Ishikawa (cell line): Measurements from ENCODE around the gene CALU.

Source experiments
- CEBPB ChIP-seq: IDR thresholded peaks from 2 replicates; pipeline ENCODE4 v1.6.1; 2012
- CREB1 ChIP-seq: IDR thresholded peaks from 2 replicates; pipeline ENCODE4 v1.6.1; 2012; ENCODE audit warnings: low read depth
- EP300 ChIP-seq: IDR thresholded peaks from 2 replicates; pipeline ENCODE4 v1.6.1; 2012; ENCODE audit warnings: borderline replicate concordance
- FOXM1 ChIP-seq: IDR thresholded peaks from 2 replicates; pipeline ENCODE4 v1.6.1; 2012; ENCODE audit warnings: low read depth, borderline replicate concordance
- NFIC ChIP-seq: IDR thresholded peaks from 2 replicates; pipeline ENCODE4 v1.6.1; 2012
- RAD21 ChIP-seq: IDR thresholded peaks from 2 replicates; pipeline ENCODE4 v1.6.1; 2012; ENCODE audit warnings: low read depth
- TAF1 ChIP-seq: IDR thresholded peaks from 2 replicates; pipeline ENCODE4 v1.6.1; 2012; ENCODE audit warnings: low read depth, mild to moderate bottlenecking
- TCF12 ChIP-seq: IDR thresholded peaks from 2 replicates; pipeline ENCODE4 v1.6.1; 2012; ENCODE audit warnings: low read depth
- TEAD4 ChIP-seq: IDR thresholded peaks from 2 replicates; pipeline ENCODE4 v1.6.1; 2012
- ZBTB7A ChIP-seq: IDR thresholded peaks from 2 replicates; pipeline ENCODE4 v1.6.1; 2012; ENCODE audit warnings: low read depth
- TF ChIP-seq, protein P1 (sequence below): IDR thresholded peaks from 2 replicates; pipeline ENCODE4 v1.6.1; 2012; ENCODE audit warnings: low read depth, mild to moderate bottlenecking
- TF ChIP-seq, protein P2 (sequence below): IDR thresholded peaks from 2 replicates; pipeline ENCODE4 v1.6.1; 2012

DNA sequence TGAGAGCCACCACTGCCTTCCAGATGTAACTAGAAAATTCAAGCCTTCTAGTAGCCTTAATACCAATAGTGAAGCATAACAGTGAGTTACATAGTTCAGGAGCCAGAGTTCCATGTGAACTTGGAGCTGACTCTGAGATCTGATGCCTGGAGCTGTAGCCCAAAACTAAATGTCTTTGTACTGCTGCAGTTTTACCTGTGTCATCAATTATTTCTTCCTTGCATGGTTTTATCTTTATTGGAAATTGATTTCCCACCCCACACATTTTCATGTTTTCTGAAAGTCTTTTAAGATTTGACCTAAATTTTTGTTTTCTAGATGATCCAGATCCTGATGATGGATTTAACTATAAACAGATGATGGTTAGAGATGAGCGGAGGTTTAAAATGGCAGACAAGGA lies 19.4 kb downstream of the CALU start:
- TF ChIP-seq, protein P1, sequence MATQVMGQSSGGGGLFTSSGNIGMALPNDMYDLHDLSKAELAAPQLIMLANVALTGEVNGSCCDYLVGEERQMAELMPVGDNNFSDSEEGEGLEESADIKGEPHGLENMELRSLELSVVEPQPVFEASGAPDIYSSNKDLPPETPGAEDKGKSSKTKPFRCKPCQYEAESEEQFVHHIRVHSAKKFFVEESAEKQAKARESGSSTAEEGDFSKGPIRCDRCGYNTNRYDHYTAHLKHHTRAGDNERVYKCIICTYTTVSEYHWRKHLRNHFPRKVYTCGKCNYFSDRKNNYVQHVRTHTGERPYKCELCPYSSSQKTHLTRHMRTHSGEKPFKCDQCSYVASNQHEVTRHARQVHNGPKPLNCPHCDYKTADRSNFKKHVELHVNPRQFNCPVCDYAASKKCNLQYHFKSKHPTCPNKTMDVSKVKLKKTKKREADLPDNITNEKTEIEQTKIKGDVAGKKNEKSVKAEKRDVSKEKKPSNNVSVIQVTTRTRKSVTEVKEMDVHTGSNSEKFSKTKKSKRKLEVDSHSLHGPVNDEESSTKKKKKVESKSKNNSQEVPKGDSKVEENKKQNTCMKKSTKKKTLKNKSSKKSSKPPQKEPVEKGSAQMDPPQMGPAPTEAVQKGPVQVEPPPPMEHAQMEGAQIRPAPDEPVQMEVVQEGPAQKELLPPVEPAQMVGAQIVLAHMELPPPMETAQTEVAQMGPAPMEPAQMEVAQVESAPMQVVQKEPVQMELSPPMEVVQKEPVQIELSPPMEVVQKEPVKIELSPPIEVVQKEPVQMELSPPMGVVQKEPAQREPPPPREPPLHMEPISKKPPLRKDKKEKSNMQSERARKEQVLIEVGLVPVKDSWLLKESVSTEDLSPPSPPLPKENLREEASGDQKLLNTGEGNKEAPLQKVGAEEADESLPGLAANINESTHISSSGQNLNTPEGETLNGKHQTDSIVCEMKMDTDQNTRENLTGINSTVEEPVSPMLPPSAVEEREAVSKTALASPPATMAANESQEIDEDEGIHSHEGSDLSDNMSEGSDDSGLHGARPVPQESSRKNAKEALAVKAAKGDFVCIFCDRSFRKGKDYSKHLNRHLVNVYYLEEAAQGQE, result no peak
- TF ChIP-seq FOXM1 (no peak), EP300 (no peak), RAD21 (no peak), TAF1 (no peak), NFIC (no peak), TCF12 (no peak), ZBTB7A (no peak), CEBPB (no peak), TEAD4 (no peak), CREB1 (no peak)
- TF ChIP-seq, protein P2, sequence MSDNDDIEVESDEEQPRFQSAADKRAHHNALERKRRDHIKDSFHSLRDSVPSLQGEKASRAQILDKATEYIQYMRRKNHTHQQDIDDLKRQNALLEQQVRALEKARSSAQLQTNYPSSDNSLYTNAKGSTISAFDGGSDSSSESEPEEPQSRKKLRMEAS, result no peak
